Astrocyte (in vitro differentiated cells and primary cell): Measurements from ENCODE around the gene STRN3. TPM values are rescaled to one million over a fixed set of nuclear protein-coding genes. Genes with fewer than 3 reads are reported as not detected.
"Not testable (repeated sequence)": the region's sequence is repeated elsewhere in the genome, so short reads cannot be mapped to it uniquely, and the experiment has no call there.

Source experiments
- DNase-seq: peaks from one replicate; pipeline ENCODE4 v3.0.0-alpha.2; 2010; ENCODE audit warnings: low read depth
- FAIRE-seq: peaks from 2 replicates; lab custom pipeline; 2011; peaks lifted over from hg19 to GRCh38; lab: Jason Lieb, UNC
- H2AFZ ChIP-seq: 2 replicates; pipeline ENCODE4 v1.6.0; 2012; ENCODE audit warnings: low read depth, low read length, inconsistent platforms
- H3K27ac ChIP-seq: 2 replicates; pipeline ENCODE4 v1.5.1; 2011; ENCODE audit warnings: low read depth, low read length, inconsistent platforms
- H3K27me3 ChIP-seq: 2 replicates; pipeline ENCODE4 v1.6.0; 2011; ENCODE audit warnings: low read length, inconsistent platforms; ENCODE audit not compliant: insufficient read depth
- H3K36me3 ChIP-seq: 2 replicates; pipeline ENCODE4 v1.5.1; 2011; ENCODE audit warnings: low read length, inconsistent platforms; ENCODE audit not compliant: insufficient read depth
- H3K4me1 ChIP-seq: 2 replicates; pipeline ENCODE4 v1.5.1; 2011; ENCODE audit warnings: low read length, inconsistent platforms; ENCODE audit not compliant: insufficient read depth
- H3K4me2 ChIP-seq: 2 replicates; pipeline ENCODE4 v1.6.0; 2012; ENCODE audit warnings: low read length, inconsistent platforms
- H3K4me3 ChIP-seq: 2 replicates; pipeline ENCODE4 v1.5.1; 2011; ENCODE audit warnings: low read depth, mild to moderate bottlenecking, low read length, inconsistent platforms; ENCODE audit not compliant: insufficient read depth
- H3K79me2 ChIP-seq: 2 replicates; pipeline ENCODE4 v1.6.0; 2012; ENCODE audit warnings: mild to moderate bottlenecking, low read length, inconsistent platforms; ENCODE audit not compliant: insufficient read depth
- H3K9ac ChIP-seq: 2 replicates; pipeline ENCODE4 v1.6.0; 2012; ENCODE audit warnings: mild to moderate bottlenecking, low read length, inconsistent platforms
- H3K9me3 ChIP-seq: 2 replicates; pipeline ENCODE4 v1.5.1; 2012; ENCODE audit warnings: low read depth, mild to moderate bottlenecking, low read length, inconsistent platforms; ENCODE audit not compliant: insufficient read depth
- H4K20me1 ChIP-seq: 2 replicates; pipeline ENCODE4 v1.6.0; 2012; ENCODE audit warnings: low read length, inconsistent platforms; ENCODE audit not compliant: insufficient read depth
- H3K27ac Mint-ChIP-seq: one replicate; pipeline ENCODE4 v1.8.0; 2021; ENCODE audit warnings: mild to moderate bottlenecking, mixed read lengths; ENCODE audit not compliant: unreplicated experiment
- H3K27me3 Mint-ChIP-seq: one replicate; pipeline ENCODE4 v1.8.0; 2021; ENCODE audit warnings: low read depth, mixed read lengths; ENCODE audit not compliant: unreplicated experiment
- H3K36me3 Mint-ChIP-seq: one replicate; pipeline ENCODE4 v1.8.0; 2021; ENCODE audit warnings: low read depth, mixed read lengths; ENCODE audit not compliant: unreplicated experiment
- H3K4me1 Mint-ChIP-seq: one replicate; pipeline ENCODE4 v1.8.0; 2021; ENCODE audit warnings: low read depth, mixed read lengths; ENCODE audit not compliant: unreplicated experiment
- H3K4me3 Mint-ChIP-seq: one replicate; pipeline ENCODE4 v1.8.0; 2021; ENCODE audit warnings: mild to moderate bottlenecking, moderate library complexity, mixed read lengths; ENCODE audit not compliant: unreplicated experiment
- H3K9me3 Mint-ChIP-seq: one replicate; pipeline ENCODE4 v1.8.0; 2021; ENCODE audit warnings: mild to moderate bottlenecking, mixed read lengths; ENCODE audit not compliant: unreplicated experiment
- EZH2 ChIP-seq: IDR thresholded peaks from 2 replicates; pipeline ENCODE4 v1.6.1; 2012; ENCODE audit warnings: mild to moderate bottlenecking, low read length, inconsistent platforms; ENCODE audit not compliant: insufficient read depth
- total RNA-seq: library from RNA; stranded (reverse); gene quantifications from 2 replicates; pipeline ENCODE4 v1.2.1, GENCODE V29; 2021
- TF ChIP-seq, protein P1 (sequence below): IDR thresholded peaks from 2 replicates; pipeline ENCODE4 v1.5.1; 2011; ENCODE audit warnings: low read depth, mild to moderate bottlenecking, inconsistent platforms, low read length, moderate library complexity; ENCODE audit not compliant: insufficient read depth

The STRN3 gene
- total RNA-seq, 1 donor from 2014 or later, result 48.4 TPM

DNA sequence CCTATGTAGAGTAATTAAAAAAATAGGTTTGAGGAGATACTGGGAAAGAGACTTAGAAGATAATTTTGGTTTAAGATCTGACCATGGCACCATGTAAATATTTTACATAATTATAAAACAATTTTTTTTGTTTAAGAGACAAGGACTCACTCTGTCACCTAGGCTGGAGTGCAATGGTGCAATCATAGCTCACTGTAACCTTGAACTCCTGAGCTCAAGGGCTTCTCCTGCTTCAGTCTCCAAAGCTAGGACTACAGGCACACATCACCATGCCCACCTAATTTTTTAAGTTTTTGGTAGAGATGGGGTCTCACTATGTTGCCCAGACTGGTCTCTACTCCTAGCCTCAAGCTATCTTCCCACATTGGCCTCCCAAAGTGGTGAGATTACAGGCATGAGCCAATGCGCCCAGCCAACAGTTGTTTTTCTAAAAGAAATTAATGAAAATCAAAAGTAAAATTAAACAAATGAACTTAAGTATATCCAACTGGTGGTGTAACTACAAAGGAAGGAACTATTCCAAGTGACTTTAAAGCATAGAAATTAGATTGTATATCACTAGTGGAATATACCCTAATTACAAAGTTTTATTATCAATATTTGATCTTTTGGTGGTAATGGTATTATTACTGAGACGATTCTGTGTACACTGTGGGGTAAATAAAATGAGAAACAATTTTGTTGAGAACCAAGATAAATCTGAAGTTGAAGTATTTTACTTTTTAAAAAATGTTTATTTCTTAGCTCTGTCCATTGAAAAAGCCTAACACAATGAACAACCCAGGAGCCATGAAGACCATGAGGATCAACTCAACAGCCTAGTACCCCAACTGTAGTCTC lies 122.7 kb downstream of the STRN3 start:
- FAIRE-seq (no peak), DNase-seq (no peak)
- peaks cover 14% of the 10 kb centered on the region for H3K36me3 ChIP-seq
- no peak overlapping the region for H3K4me3 ChIP-seq
- no peaks in the 10 kb centered on the region for H3K9me3 ChIP-seq
- H3K27ac Mint-ChIP-seq, result no peak overlapping the region
- H3K4me1 ChIP-seq, result no peaks in the 10 kb centered on the region
- TF ChIP-seq, protein P1, sequence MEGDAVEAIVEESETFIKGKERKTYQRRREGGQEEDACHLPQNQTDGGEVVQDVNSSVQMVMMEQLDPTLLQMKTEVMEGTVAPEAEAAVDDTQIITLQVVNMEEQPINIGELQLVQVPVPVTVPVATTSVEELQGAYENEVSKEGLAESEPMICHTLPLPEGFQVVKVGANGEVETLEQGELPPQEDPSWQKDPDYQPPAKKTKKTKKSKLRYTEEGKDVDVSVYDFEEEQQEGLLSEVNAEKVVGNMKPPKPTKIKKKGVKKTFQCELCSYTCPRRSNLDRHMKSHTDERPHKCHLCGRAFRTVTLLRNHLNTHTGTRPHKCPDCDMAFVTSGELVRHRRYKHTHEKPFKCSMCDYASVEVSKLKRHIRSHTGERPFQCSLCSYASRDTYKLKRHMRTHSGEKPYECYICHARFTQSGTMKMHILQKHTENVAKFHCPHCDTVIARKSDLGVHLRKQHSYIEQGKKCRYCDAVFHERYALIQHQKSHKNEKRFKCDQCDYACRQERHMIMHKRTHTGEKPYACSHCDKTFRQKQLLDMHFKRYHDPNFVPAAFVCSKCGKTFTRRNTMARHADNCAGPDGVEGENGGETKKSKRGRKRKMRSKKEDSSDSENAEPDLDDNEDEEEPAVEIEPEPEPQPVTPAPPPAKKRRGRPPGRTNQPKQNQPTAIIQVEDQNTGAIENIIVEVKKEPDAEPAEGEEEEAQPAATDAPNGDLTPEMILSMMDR, result no peak
- TF ChIP-seq EZH2, result no peak
- H3K4me1 Mint-ChIP-seq, result peaks cover under 1% of the 10 kb centered on the region
- no peak overlapping the region for H2AFZ ChIP-seq
- no peak overlapping the region for H3K4me3 Mint-ChIP-seq
- no peaks in the 10 kb centered on the region for H3K27me3 Mint-ChIP-seq
- no peak overlapping the region for H3K9ac ChIP-seq
- peaks cover 15% of the 10 kb centered on the region for H4K20me1 ChIP-seq
- peaks cover 11% of the 10 kb centered on the region for H3K36me3 Mint-ChIP-seq
- no peak overlapping the region for H3K27ac ChIP-seq
- H3K4me2 ChIP-seq, result no peak overlapping the region
- H3K27me3 ChIP-seq, result no peaks in the 10 kb centered on the region
- no peaks in the 10 kb centered on the region for H3K9me3 Mint-ChIP-seq
- H3K79me2 ChIP-seq, result peaks cover 2% of the 10 kb centered on the region

DNA sequence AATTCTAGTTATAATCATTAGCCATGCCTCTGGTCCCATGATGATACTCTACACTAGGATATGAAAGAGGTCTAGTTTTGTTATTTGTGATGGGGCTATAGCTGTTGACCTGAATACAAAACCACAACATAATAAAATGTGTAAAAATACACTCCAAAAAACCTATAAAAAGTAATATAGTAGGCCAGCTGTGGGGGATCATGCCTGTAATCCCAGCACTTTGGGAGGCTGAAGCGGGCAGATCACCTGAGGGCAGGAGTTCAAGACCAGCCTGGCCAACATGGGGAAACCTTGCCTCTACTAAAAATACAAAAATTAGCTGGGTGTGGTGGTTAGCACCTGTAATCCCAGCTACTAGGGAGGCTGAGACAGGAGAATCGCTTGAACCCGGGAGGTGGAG lies 129.1 kb downstream of the STRN3 start:
- H2AFZ ChIP-seq, H3K79me2 ChIP-seq, DNase-seq, H3K4me3 Mint-ChIP-seq, H3K36me3 Mint-ChIP-seq, H3K4me2 ChIP-seq, FAIRE-seq, H3K4me1 ChIP-seq, H3K27me3 ChIP-seq, H3K9me3 Mint-ChIP-seq, H3K9ac ChIP-seq, H3K27ac ChIP-seq, H3K4me3 ChIP-seq, H3K9me3 ChIP-seq, H3K27ac Mint-ChIP-seq, H3K27me3 Mint-ChIP-seq: not testable (repeated sequence)
- peaks cover 11% of the 10 kb centered on the region for H3K4me1 Mint-ChIP-seq
- peaks cover 11% of the 10 kb centered on the region for H3K36me3 ChIP-seq
- H4K20me1 ChIP-seq, result peaks cover 20% of the 10 kb centered on the region

GRCh38 chr14:30896435-30896834 lies 129.7 kb downstream of the STRN3 start:
- H3K27ac Mint-ChIP-seq, result no peak overlapping the region
- TF ChIP-seq EZH2, result no peak
- TF ChIP-seq, protein P1, result no peak

More at GRCh38 chr14:30896435-30896834, 129.7 kb downstream of the STRN3 start:
- peaks cover 9% of the 10 kb centered on the region for H3K36me3 ChIP-seq
- no peaks in the 10 kb centered on the region for H3K9me3 ChIP-seq
- FAIRE-seq (no peak), DNase-seq (no peak)
- no peak overlapping the region for H3K4me2 ChIP-seq
- H3K27ac ChIP-seq, result no peak overlapping the region
- Mint-ChIP-seq H3K27me3 (no peaks in the 10 kb centered on the region), H3K4me1 (peaks cover 11% of the 10 kb centered on the region), H3K4me3 (no peak overlapping the region), H3K36me3 (peaks cover 4% of the 10 kb centered on the region), H3K9me3 (no peaks in the 10 kb centered on the region)
- no peak overlapping the region for H3K4me3 ChIP-seq
- H3K79me2 ChIP-seq, result no peaks in the 10 kb centered on the region
- no peak overlapping the region for H3K9ac ChIP-seq
- H3K4me1 ChIP-seq, result no peaks in the 10 kb centered on the region
- peaks cover 20% of the 10 kb centered on the region for H4K20me1 ChIP-seq
- no peak overlapping the region for H2AFZ ChIP-seq
- H3K27me3 ChIP-seq, result no peaks in the 10 kb centered on the region
